ENCODE results near the gene CKAP4.

CKAP4 gene

DNA sequence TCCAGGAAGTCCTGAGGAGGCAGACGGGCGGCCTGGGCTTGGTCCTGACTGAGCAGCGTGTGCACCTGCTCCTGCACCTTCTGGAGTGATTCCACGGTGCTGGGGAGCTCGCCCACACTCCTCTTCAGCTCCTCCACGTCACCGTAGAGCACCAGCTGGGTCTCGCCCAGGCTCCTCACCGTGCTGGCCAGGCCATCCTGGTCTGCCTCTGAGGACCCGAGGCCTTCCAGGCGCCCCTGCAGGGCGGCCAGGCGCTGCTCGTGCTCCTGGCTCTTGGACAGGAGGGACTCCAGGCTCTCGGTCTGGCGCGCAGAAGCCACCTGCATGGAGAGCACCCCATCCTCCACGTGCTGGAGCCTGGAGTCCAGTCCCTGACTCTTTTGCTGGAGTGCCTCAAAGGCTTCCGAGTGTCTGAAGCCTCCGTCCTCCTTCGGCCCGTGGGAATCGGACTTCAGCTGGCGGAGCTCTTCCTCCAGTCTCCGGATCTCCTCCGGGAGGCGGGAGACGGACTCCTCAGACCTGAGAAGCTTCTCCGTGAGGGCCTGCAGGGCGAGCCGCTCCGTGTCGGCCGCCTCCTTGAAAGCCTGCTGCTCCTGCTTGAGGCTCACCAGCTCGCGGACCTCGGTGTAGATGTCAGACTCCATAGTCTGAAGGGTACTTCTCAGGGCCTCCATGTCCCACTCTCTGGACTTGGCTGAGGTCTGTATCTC, 8.4 kb downstream of the CKAP4 start:
- no peak for DNase-seq

DNA sequence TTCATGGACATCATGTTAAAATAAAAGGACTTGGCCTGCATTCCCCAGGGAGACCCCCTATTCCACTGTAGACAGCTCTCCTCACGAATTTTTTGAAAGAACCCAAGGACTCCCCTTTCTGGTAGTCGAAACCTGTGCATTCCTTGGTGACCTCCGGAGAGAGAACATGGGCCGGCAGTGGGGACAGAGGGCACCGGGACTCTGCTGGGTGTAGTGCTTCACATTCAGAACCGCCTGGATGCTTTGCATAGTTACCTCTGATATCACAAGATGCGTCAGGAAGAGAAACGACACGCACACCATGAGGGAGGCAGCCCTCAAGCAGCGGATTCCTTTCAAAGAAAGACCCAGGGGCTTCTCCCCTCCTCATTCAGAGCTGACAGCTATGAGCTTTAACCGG, 9.7 kb downstream of the CKAP4 start:
- no peak for DNase-seq

DNA sequence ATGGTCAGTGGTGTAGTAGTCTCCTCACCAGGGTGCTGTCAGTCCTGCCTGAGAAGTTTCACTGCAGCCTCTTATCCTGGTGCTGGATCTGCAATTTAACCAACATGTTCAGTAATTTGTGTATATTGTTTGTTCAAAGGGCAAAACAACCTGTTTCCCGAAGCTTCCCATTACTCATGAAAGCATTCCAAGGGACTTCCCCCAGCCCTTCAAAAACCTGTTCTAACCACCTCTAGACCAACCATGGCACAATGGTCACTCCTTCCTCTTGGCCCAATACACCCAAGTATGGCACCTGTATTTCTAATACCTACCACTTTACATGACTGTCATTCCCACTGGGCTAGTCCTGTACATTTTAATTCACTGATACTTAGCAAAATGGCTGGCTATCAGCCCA, 12.1 kb downstream of the CKAP4 start:
- no peak for DNase-seq

DNA sequence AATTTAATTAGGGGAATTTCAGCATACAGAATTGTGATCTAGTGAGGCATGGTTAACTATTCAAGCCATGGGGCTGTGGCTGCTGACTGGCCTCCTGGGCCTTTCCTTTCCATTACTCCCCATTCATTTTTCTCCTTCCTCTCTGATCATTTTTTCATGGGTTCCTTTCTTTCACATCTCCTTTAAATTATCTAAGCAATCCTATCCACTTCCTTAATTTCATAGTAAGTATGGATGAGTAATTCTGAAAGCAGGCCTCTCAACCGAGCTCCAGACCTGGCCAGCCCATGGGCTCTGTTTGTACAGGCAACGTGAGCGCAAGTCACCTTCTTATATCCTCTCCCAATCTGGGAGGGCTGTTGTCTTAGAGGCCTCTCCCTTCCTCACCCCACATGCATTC, 13.4 kb downstream of the CKAP4 start:
- no peak for DNase-seq

DNA sequence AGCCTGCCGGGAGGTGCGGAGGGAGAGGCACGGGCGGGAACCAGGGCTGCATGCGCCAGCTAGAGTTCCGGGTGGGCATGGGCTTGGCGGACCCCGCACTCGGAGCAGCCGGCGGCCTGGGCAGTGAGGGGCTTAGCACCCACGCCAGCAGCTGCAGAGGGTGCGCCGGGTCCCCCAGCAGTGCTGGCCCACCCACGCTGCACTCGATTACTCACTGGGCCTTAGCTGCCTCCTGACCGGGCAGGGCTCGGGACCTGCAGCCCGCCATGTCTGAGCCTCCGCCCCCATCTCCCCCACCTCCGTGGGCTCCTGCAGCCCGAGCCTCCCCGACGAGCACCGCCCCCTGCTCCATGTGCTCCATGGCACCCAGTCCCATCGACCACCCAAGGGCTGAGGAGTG, 14.8 kb downstream of the CKAP4 start:
- no peak for DNase-seq

DNA sequence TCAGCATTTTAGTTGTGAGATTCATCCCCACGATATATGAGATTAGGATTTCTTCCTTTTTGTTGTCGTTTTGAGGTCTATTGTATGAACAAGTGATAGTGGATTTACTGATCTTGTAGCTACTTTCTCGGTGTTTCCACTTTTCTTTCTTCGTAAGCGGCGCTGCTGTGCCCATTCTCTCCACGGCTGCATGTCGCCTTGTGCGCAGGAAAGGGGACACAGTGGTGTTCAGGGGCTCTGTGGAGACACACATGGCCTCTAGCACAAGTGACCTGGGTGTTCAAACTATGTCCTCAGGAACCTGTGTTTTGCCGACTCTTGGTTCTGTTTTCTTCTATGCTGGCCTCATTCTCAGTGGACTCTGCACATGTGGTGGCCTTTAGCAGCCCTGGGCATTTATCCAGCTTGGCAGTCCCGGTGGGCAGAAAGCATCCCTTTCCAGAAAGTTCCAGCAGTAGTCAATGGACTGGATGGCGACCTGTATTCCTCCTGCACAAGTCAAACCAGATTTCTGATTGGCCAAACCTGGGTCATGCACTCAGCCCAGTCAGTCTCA, 18.7 kb downstream of the CKAP4 start:
- DNase-seq, result no peak

DNA sequence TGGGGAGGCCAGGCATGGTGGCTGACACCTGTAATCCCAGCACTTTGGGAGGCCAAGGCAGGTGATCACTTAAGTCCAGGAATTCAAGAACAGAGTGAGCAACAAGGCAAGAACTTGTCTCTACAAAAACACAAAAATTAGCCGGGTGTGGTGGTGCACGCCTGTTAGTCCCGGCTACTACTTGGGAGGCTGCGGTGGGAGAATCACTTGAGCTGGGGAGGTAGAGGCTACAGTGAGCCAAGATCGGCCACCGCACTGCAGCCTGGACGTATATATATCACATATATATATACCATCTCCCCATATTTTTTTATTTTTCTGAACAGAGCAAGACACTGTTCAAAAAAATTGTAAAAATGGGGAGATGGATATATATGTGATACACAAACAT, 19.5 kb downstream of the CKAP4 start:
- no peak for DNase-seq

DNA sequence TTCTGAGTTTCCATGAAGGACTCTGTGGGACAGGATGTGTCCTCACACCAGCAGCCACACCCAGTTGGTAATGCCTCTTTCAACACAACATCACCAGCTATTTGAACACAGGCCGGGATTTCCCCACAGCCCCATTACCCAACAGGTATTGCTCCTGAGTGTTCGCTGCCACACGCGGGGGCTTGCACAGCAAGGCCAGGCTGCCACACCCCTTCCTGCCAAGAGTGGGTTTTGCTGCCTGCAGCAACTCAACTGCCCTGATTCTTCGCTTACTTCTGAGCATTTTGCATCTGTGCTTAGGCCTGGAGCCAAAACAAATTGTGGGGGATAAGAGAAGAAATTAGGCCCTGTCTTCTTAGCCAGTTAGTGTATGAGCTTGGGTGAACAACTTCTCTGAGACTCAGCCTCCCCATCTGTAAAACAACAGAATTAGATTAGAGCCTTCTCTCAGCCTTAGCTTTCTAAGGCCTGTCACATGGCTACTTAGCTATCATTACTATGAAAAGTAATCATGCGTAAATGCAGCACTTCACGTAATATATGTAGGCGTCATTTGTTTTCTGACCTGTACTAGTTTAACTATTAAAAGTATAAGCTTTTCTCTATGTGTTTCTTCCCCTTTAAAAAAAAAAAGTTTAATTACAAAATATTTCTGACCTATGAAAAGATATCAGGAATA, 20.0 kb downstream of the CKAP4 start:
- peak; percentile 37 for DNase-seq

DNA sequence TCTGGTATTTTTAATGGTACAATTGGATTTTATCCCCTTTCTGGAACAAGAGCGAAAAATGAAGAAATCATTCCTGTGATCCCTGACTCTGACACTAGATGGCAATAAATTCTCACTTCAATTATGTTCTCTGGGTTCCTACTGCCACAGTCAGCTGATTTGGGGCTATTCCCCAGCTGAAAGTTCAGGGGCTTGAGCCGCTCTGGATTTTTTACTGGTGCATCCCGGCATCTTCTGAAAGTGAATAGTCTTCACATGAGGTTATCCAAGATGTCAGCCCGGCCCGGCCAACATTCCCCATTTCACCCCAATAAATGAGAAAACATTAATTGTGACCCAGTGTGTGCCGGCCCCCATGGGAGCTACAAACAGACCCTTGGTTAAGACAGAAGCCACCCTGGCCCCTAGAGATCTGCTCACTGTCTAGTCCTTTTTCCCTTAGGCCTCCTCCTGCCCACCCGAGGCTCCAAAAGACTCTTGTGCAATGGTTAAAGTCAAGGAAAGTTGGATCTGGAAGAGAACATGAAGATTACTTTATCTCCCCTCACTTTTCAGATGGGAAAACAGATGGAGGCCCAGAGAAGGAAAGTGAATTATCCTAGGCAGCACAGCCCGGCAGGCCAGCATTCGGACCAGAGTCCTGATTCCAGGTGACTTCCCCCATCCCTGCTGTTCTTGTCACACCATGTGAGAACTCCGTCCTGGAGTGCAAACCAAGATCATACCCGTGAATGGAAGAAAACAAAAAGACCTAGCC, 20.8 kb downstream of the CKAP4 start:
- no peak for DNase-seq

DNA sequence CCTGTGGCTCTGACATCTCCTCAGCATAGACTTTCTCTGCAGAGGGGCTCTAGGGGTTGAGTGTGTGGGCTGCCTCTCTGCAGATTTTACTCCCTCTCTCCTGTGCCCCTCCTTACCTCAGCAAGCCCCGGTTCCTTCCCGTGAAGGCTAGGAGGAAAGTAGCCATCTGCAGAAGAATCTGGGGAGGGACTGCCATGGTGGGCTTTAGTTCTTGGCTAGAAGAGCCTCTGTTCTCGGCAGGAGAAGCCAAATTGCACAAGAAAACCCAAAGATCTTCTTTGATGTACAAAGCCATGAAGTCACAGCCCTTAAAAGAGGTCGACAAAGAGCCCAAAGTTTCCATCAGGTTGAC, 23.5 kb downstream of the CKAP4 start:
- no peak for DNase-seq

DNA sequence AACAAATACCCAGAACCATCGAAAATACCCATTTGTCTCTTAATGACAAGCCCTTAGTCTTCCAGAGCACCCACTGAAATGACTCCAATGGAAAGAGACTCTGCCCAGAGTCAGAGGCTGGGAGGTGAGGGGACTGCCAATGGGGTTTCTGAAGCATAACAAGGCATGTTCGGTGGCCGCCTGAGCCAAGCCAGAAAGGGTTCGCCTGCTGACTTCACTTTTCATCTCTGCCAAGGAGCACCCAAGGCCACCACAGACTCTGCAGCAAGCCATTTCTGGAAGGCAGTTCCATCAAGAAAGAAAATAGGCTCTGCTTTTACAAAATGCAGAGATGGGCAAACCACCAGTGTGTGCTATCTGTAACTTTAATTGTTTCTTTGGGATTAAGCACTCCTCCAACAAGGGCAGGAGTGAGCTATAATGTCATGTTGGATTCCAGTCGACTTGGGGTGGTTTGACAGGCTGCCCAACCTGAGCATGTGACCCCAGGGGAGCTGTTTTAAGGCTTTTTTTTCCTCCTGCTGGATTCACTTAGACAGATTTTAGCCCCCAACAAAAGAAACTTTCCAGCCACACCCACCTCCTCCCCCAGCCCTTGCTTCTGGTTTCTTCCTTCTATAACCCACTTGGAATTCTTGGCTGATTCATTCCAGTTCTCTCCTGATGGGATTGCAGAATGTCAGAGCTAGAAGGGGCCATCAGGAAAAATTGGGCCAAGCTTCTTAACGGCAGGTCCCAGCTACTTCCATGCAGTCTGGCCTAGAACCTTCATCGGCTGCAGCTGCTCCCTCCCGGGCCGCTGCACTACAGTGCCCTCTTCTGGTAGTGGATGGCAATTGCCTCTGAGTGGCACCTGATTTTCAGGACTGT, 24.1 kb downstream of the CKAP4 start:
- peak; percentile 64 for DNase-seq

DNA sequence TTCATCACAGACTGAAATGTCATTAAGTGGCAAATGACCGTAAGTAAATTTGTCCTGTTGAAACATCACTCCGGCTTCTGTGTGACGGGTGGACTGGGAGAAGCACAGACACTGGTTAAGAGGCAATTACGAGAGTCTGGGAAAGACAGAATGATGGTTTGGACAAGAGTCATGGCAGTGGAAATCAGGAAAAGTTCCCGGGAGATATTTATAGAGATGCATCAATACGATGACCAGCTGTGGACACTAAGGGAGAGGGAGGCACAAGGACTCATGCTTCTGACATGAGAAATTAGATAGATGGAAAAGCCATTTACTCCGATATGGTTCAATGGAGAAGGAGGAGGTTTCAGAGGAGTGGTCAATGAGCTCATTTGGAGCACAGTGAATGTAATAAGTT, 27.3 kb downstream of the CKAP4 start:
- no peak for DNase-seq

DNA sequence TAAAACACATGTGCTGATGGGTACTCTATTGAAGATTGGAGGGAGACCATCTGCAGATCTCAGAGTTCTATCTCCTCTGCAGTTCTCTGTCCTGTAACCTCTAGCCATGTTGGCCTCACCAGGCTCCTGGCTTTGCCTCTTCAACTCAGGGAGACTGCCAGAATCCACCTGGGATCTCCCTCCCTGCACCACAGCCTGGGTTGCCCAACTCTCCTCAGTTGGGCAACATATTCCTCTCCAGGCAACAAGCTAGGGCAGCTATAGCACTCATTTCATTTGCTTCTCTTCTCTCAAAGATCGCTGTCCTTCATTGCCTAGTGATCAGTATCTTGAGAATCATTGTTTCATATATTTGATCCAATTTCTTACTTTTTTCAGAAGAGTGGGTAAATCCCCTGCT, 28.8 kb downstream of the CKAP4 start:
- DNase-seq, result no peak

DNA sequence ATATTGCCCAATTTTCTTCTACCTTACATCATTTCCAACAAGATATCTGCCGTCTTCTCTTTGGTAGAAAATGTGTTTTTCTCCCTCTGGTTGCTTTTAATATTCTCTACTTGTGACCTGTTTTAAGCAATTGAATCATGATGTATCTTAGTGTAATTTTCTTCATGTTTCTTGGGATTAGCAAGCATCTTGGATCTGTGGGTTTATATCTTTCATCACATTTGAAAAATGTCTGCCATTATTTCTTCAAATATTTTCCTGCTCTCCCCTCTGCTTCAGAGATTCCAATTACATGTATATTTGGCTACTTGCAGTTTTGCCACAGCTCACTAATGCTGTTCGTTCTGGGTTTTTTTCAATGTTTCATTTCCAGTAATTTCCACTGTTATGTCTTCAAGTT, 30.1 kb downstream of the CKAP4 start:
- no peak for DNase-seq

DNA sequence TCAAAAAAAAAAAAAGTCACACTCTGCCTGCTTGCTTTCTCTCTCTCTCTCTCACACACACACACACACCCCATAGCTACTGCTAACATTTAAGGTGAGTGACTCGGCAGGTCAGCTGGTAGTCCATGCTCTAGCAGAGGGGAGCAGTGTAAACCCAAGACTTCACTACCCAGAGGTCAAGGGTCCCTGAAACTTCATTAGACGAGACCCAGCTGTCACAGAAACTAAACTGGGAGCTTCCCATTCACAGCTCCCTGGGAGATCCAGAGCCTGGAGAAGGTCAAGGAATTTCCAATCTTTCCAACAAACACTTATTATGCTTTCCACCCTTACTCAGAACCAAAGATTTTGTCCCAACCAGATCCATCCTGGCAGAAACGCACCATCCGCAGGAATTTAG, 33.2 kb downstream of the CKAP4 start:
- DNase-seq, result no peak

DNA sequence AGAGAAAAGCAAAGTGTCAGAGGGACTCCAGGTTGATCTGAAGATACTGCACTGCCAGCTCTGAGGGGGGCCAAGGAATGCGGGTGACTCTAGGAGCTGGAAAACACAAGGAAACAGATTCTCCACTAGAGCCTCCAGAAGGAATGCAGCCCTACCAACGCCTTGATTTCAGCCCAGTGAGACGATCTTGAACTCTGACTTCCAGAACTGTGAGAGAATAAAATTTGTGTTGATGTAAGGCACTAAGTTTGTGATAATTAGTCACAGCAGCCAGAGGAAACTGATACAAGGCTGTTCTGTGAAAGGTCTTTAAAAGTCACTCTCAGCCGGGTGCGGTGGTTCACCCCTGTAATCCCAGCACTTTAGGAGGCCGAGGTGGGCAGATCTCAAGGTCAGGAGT, 34.2 kb downstream of the CKAP4 start:
- no peak for DNase-seq

DNA sequence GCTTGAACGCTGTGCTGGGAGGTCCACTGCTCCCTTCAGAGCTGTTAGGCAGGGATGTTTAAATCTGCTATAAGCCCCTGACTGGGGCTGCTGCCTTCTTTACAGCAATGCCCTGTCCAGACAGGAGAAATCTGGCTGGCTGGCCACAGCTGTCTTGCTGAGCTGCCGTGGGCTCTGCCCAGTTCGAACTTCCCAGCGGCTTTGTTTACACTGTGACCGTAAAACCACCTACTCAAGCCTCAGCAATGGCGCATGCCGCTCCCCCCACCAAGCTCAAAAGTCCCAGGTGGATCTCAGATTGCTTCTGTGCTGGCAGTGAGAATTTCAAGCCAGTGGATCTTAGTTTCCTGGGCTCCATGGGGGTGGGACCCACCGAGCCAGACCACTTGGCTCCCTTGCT, 35.8 kb downstream of the CKAP4 start:
- no peak for DNase-seq

DNA sequence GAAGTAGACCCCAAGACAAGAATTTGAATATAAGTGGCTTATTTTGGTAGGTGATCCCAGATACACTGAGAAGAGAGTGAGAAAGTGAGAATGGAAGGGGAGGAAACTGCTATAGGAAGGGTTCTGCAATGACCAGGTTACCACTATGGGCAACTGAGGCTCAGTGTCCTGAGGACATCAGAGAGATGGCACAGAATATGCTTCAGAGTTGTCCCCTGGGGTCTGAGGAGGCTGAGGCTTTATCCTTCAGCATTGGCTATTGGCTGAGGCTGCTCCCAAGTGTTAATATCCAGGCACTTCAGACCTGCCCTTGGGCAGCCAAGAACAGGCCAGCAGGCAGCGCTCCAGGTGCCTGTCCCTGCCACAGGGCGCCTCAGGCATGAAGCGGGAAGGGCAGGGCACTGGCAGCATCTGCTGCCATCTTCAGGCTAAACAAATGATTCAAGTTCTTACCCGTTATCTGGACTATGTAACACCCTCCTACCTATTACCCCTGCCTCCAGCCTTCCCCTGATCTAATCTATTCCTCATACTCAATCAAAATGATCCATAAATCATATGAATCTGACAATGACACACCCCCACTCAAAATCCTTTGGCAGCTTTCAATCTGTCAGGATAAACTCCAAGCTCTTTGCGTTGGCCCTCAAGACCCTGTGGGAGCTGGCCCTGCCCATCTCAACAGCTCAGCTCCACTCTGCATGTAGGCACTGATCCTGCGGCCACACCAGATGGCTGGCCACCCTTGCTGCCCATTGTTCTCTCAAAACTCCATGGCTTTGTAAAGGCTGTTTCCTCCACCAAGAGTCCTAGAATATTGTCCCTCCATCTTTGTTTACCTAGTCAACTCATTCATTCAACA, 42.4 kb downstream of the CKAP4 start:
- DNase-seq, result no peak

DNA sequence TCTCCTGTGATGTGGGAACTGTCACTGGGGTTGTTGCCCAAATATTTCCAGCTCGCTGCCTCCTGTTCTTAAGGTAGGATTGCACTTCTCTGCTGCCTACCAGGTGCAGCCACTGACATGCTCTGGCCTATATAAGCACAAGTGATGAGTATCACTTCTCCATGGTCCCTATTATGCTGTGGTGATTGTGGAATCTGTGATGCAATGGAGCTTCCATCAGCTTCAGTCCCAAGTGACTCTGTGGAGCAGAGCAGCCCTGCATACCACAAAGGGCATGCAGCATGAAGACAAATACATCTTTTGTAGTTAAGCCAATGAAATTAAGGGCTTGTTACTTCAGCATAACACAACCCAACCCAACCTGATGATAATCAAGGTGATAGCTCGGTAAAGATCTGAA, 43.5 kb downstream of the CKAP4 start:
- no peak for DNase-seq

DNA sequence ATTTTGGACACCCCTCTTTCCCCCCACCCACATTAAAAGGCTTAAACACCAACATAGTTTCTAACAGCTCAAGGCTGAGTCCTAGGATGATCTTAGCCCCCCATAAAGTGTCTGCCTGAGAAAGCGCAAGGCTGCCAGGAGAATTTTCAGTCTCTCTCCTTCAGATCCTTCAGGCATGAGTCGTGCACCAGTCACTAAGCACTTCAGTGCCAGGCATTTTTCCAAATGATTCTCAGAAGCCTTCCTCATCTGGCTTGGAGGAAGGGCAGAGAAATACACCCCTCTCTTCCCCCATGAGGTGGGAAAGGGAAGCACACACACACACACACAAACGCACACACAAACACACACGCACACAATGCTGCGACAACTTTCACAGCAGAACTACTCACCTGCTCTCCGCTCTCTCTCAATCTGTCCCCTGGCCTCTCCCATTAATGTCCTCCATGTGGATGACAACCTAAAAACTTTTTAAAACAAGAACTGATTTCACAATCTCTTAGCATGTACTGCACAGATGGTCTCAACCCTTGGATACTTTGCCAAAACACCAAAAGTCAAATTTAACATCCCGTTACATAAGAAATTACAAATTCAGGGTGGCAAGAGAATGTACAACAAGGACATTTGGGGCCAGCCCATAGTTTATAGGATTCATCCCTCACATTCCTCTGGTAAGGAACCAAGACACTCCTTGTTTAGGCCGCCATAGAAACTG, 49.8 kb downstream of the CKAP4 start:
- no peak for DNase-seq

DNA sequence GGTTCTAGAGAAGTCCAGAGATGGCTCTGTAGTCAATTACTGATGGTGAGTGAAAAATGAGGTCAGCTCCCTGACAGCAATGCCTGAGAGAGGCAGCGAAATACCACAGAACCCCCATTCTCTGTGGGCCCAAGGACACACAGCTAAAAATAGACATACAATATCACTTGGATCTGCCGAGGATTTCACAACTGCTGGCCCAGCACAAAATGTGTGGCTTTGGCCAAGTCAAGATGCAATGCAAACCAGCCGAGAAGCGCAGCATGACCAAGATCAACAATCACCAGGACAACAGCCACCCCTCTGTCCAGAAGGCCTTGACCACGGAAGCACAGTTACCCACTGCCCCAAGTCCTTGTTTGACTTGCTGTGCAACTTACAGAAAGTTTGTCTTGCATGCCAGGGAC, 52.2 kb downstream of the CKAP4 start:
- no peak for DNase-seq

Measured in activated CD4-positive, CD25-positive, alpha-beta regulatory T cell treated with anti-CD3 and anti-CD28 coated beads, Interleukin-2, amount 50 U/mL, for 72 hours (primary cell).